ENCODE measurements around the gene LMO2. TPM values are rescaled to one million over a fixed set of nuclear protein-coding genes. Genes with fewer than 3 reads are reported as not detected.
A peak's percentile ranks its signal among the peaks of the same experiment; 100 is the strongest.

Gene LMO2
- total RNA-seq, 2 donors from 2014 or later, result 1.1 to 1.2 TPM

- Histone ChIP-seq H3K9ac (ENCODE audit: extremely low read depth, low read length, poor library complexity, severe bottlenecking) (no peak overlapping the region), H3K27me3 (ENCODE audit: control insufficient read depth, insufficient read depth, low read length, poor library complexity, severe bottlenecking) (peaks cover 65% of the 10 kb centered on the region), H3K9me3 (ENCODE audit: control insufficient read depth, low read length) (no peaks in the 10 kb centered on the region), H3K4me3 (ENCODE audit: low read length) (no peak overlapping the region), H3K36me3 (ENCODE audit: control insufficient read depth, insufficient read depth, low read length) (no peaks in the 10 kb centered on the region), H3K4me1 (ENCODE audit: control insufficient read depth, insufficient read depth, low read length) (no peaks in the 10 kb centered on the region), H3K27ac (ENCODE audit: low read depth, low read length) (no peak overlapping the region)
- no peak overlapping the region for H3K27ac Mint-ChIP-seq
- no peak for TF ChIP-seq CTCF (conservative IDR thresholded peaks at IDR 0.05)
- WGBS, 2 experiments (ENCODE audit: insufficient coverage in 1 of 2, insufficient read length in 1 of 2), result 83 to 95% methylated on average over 3 of the region's 3 CpGs
- no peaks in the 10 kb centered on the region for H3K9me3 Mint-ChIP-seq
- H3K36me3 Mint-ChIP-seq (ENCODE audit: low read depth), result no peaks in the 10 kb centered on the region
- no peak overlapping the region for H3K4me3 Mint-ChIP-seq
- H3K27me3 Mint-ChIP-seq (ENCODE audit: insufficient read depth), result peaks cover 37% of the 10 kb centered on the region
- H3K4me1 Mint-ChIP-seq, result peaks cover 11% of the 10 kb centered on the region
- DNase-seq, result no peak
Observed at GRCh38 chr11:33874433-33874832, 17.4 kb downstream of the LMO2 start.

GRCh38 chr11:33869481-33870422 lies 22.1 kb downstream of the LMO2 start:
- Histone ChIP-seq H3K36me3 (ENCODE audit: control insufficient read depth, insufficient read depth, low read length) (no peaks in the 10 kb centered on the region), H3K9ac (ENCODE audit: extremely low read depth, low read length, poor library complexity, severe bottlenecking) (no peak overlapping the region), H3K27me3 (ENCODE audit: control insufficient read depth, insufficient read depth, low read length, poor library complexity, severe bottlenecking) (peaks cover 89% of the 10 kb centered on the region), H3K9me3 (ENCODE audit: control insufficient read depth, low read length) (no peaks in the 10 kb centered on the region), H3K4me1 (ENCODE audit: control insufficient read depth, insufficient read depth, low read length) (no peaks in the 10 kb centered on the region), H3K4me3 (ENCODE audit: low read length) (peak overlapping the region; percentile 82), H3K27ac (ENCODE audit: low read depth, low read length) (no peak overlapping the region)
- Mint-ChIP-seq H3K4me1 (peaks cover 6% of the 10 kb centered on the region), H3K4me3 (peak overlapping the region; percentile 73), H3K9me3 (no peaks in the 10 kb centered on the region), H3K36me3 (ENCODE audit: low read depth) (no peaks in the 10 kb centered on the region), H3K27me3 (ENCODE audit: insufficient read depth) (peaks cover 67% of the 10 kb centered on the region), H3K27ac (no peak overlapping the region)
- WGBS, 2 experiments (ENCODE audit: insufficient coverage in 1 of 2, insufficient read length in 1 of 2), result 0% methylated on average over 22 to 91 of the region's 91 CpGs
- DNase-seq, result peak; percentile 82
- no peak for TF ChIP-seq CTCF (conservative IDR thresholded peaks at IDR 0.05)

GRCh38 chr11:33868647-33869461 lies 23.0 kb downstream of the LMO2 start:
- Mint-ChIP-seq H3K4me3 (peak overlapping the region; percentile 73), H3K27me3 (ENCODE audit: insufficient read depth) (peaks cover 72% of the 10 kb centered on the region), H3K36me3 (ENCODE audit: low read depth) (no peaks in the 10 kb centered on the region), H3K4me1 (peaks cover 6% of the 10 kb centered on the region), H3K27ac (no peak overlapping the region), H3K9me3 (no peaks in the 10 kb centered on the region)
- 1 to 2% methylated on average over 13 to 68 of the region's 68 CpGs for WGBS, 2 experiments (ENCODE audit: insufficient coverage in 1 of 2, insufficient read length in 1 of 2)
- H3K4me3 ChIP-seq (ENCODE audit: low read length), result peak overlapping the region; percentile 75
- H3K27ac ChIP-seq (ENCODE audit: low read depth, low read length), result no peak overlapping the region
- H3K9me3 ChIP-seq (ENCODE audit: control insufficient read depth, low read length), result no peaks in the 10 kb centered on the region
- TF ChIP-seq CTCF (conservative IDR thresholded peaks at IDR 0.05), result no peak
- no peaks in the 10 kb centered on the region for H3K4me1 ChIP-seq (ENCODE audit: control insufficient read depth, insufficient read depth, low read length)
- H3K36me3 ChIP-seq (ENCODE audit: control insufficient read depth, insufficient read depth, low read length), result no peaks in the 10 kb centered on the region
- DNase-seq, result peak; percentile 74
- peaks cover 82% of the 10 kb centered on the region for H3K27me3 ChIP-seq (ENCODE audit: control insufficient read depth, insufficient read depth, low read length, poor library complexity, severe bottlenecking)
- no peak overlapping the region for H3K9ac ChIP-seq (ENCODE audit: extremely low read depth, low read length, poor library complexity, severe bottlenecking)
